ENCODE results near the gene OPCML.
"Not testable (repeated sequence)": the region's sequence is repeated elsewhere in the genome, so short reads cannot be mapped to it uniquely, and the experiment has no call there.

The OPCML gene

DNA sequence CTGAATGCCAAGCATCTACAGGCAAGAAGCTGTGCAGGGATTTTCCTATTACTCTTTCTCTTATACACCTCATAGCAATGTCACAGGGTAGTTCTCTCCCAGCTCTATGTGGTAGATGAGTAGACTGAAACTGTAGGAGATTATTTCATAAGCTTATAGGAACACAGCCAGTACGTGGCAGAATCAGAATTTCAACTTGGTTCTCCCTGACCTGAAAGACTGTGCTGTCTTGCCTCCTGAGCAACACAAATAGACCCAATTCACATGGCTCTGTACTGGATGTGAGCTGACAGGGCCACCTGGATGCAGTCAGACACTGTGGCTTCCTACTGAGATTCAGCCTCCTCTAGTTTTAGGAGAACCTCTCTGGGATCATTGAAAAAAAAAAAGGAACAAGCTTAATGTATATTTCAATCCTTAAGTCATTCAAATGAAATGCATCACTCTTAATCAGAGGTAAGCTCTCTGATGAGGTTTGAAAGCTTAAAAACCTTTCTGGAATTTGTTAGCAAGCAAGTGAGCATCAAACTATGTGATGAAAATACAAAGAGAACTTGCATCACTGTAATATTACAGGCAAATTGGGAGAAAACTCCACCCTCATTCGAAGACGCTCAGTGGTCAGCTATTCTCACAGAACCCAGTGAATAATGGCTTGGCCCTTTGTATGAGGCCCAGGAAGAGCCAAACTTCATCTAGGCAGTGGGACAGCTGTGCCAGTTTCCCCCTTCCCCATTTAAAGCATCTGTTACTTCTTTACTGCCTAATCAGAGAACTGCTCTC is 1122.5 kb downstream of the OPCML start:
- Histone ChIP-seq H3K27ac (ENCODE audit: low read depth, low read length) (no peak overlapping the region), H3K4me3 (ENCODE audit: low read depth, low read length) (no peak overlapping the region), H2AFZ (ENCODE audit: low read length, unreplicated experiment) (no peak overlapping the region), H3K4me1 (ENCODE audit: control insufficient read depth, insufficient read depth, low read length, unreplicated experiment) (no peaks in the 10 kb centered on the region), H3K27me3 (ENCODE audit: insufficient read depth, low read length) (no peaks in the 10 kb centered on the region), H3K79me2 (ENCODE audit: control insufficient read depth, insufficient read depth, low read length, unreplicated experiment) (no peaks in the 10 kb centered on the region), H3K36me3 (ENCODE audit: insufficient read depth, low read length) (no peaks in the 10 kb centered on the region)

DNA sequence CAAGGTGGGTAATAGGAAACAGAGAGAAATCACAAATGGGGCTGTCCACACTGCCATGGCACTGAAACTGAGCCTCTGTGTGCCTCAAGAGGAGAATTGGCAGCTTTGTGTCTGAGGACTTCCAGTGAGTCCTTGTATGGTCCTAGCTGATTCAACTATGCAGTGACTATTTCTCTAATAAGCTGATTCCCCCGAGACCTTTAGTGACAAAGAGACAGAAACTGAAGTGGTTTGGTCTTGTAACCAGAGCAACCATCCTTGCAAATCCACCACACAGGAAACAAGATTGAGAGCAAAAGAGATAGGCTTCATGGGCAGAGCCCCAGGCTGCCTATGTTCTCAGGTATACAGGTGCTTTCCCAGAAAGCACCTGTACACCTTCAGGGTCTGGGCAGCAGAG is 1123.4 kb downstream of the OPCML start:
- H3K36me3 ChIP-seq (ENCODE audit: insufficient read depth, low read length), result no peaks in the 10 kb centered on the region
- no peak overlapping the region for H2AFZ ChIP-seq (ENCODE audit: low read length, unreplicated experiment)
- no peaks in the 10 kb centered on the region for H3K79me2 ChIP-seq (ENCODE audit: control insufficient read depth, insufficient read depth, low read length, unreplicated experiment)
- H3K27ac ChIP-seq (ENCODE audit: low read depth, low read length), result no peak overlapping the region
- H3K4me3 ChIP-seq (ENCODE audit: low read depth, low read length), result no peak overlapping the region
- H3K27me3 ChIP-seq (ENCODE audit: insufficient read depth, low read length), result no peaks in the 10 kb centered on the region
- H3K4me1 ChIP-seq (ENCODE audit: control insufficient read depth, insufficient read depth, low read length, unreplicated experiment), result no peaks in the 10 kb centered on the region

DNA sequence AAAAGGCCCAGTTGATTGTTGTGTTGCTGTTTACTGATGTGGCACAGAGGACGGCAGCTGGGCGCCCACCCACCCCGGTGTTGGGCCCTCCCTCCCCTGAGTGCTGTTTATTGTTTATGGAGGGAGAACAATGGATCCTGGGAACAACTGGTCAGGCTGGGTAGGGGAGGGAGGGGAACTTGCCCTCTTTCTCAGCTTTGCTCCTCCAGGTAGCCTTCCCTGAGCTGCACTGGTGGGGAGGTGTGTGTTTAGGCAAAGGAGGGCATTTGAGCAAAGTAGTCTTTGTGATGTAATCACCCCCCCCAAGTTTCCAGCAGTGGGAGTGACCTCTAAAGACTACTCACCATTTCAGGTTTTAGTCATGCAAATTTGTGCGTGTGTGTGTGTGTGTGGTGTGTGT is 1126.6 kb downstream of the OPCML start:
- no peak overlapping the region for H2AFZ ChIP-seq (ENCODE audit: low read length, unreplicated experiment)
- no peaks in the 10 kb centered on the region for H3K27me3 ChIP-seq (ENCODE audit: insufficient read depth, low read length)
- H3K79me2 ChIP-seq (ENCODE audit: control insufficient read depth, insufficient read depth, low read length, unreplicated experiment), result no peaks in the 10 kb centered on the region
- no peak overlapping the region for H3K4me3 ChIP-seq (ENCODE audit: low read depth, low read length)
- H3K36me3 ChIP-seq (ENCODE audit: insufficient read depth, low read length), result no peaks in the 10 kb centered on the region
- H3K27ac ChIP-seq (ENCODE audit: low read depth, low read length), result no peak overlapping the region
- H3K4me1 ChIP-seq (ENCODE audit: control insufficient read depth, insufficient read depth, low read length, unreplicated experiment), result no peaks in the 10 kb centered on the region

DNA sequence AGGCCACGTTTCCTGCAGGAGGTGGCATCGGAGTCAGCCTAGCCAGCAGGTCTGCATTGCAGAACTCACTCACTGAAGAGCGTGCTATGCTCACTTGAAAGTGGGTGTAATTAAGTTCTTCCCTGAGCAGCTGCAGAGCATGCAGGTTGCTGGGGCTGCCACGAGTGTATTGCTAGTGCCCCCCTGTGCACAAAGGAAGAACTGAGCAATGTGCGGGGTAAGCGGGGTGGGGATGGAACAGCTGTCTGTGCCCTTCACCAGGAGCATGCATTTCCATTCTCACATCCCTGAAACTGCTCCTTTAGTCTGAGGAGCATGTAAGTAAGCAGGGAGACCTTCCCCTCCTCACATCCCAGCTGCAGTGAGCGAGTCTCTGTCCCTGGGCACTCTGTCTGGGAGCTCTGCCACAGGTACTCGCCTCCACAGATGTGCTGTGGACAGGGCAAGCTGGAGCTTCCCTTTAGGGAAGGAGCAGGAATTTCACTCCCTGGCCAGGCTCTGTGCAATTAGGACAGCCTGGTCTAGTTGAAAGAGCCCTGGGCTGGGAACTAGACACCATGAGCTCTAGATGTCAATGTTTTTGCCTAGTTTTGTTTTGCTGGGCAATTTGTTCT is 1130.1 kb downstream of the OPCML start:
- Histone ChIP-seq H3K79me2 (ENCODE audit: control insufficient read depth, insufficient read depth, low read length, unreplicated experiment) (no peaks in the 10 kb centered on the region), H3K27ac (ENCODE audit: low read depth, low read length) (no peak overlapping the region), H3K4me3 (ENCODE audit: low read depth, low read length) (no peak overlapping the region), H2AFZ (ENCODE audit: low read length, unreplicated experiment) (no peak overlapping the region), H3K36me3 (ENCODE audit: insufficient read depth, low read length) (no peaks in the 10 kb centered on the region), H3K27me3 (ENCODE audit: insufficient read depth, low read length) (no peaks in the 10 kb centered on the region), H3K4me1 (ENCODE audit: control insufficient read depth, insufficient read depth, low read length, unreplicated experiment) (no peaks in the 10 kb centered on the region)

DNA sequence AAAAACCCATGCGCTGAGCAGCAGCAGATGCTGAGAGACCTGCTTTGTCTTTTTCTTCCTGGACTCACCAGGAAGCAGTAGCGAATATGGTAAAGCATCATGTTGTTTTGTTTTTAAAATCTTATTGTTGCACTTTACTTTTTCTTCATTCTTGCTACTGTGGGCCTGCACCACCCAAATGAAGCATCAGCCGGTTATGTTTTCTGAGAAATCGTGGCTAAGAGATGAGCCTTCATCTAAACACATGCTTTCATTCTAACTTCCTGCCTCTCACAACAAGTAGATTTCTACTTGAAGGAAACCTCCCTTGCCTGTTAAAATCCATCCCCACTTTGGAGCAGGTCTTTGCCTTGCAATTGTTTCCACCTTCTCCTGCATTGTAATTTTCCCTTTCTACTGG is 1136.0 kb downstream of the OPCML start:
- no peaks in the 10 kb centered on the region for H3K36me3 ChIP-seq (ENCODE audit: insufficient read depth, low read length)
- H3K79me2 ChIP-seq (ENCODE audit: control insufficient read depth, insufficient read depth, low read length, unreplicated experiment), result no peaks in the 10 kb centered on the region
- no peak overlapping the region for H3K27ac ChIP-seq (ENCODE audit: low read depth, low read length)
- no peaks in the 10 kb centered on the region for H3K27me3 ChIP-seq (ENCODE audit: insufficient read depth, low read length)
- H2AFZ ChIP-seq (ENCODE audit: low read length, unreplicated experiment), result no peak overlapping the region
- no peak overlapping the region for H3K4me3 ChIP-seq (ENCODE audit: low read depth, low read length)
- no peaks in the 10 kb centered on the region for H3K4me1 ChIP-seq (ENCODE audit: control insufficient read depth, insufficient read depth, low read length, unreplicated experiment)

DNA sequence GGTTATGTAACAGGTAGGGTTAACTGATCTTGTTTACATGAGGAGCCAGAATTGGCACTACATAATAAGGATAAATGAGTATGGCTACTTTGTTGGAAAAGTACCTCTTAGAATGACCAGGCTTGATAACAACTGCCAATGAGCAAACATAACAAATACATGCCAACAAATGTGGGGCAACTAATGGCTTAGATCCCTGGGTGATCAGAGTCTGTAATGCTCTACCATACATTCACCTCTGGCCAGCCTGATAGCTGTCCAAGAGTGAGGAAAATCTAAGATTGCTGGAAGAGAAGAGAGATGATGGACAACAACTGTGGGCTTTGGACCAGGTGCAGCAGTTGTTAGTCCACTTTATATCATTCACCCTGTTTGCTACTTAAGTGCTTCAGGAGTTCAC is 1136.9 kb downstream of the OPCML start:
- Histone ChIP-seq H3K27me3 (ENCODE audit: insufficient read depth, low read length) (no peaks in the 10 kb centered on the region), H3K4me3 (ENCODE audit: low read depth, low read length) (no peak overlapping the region)

DNA sequence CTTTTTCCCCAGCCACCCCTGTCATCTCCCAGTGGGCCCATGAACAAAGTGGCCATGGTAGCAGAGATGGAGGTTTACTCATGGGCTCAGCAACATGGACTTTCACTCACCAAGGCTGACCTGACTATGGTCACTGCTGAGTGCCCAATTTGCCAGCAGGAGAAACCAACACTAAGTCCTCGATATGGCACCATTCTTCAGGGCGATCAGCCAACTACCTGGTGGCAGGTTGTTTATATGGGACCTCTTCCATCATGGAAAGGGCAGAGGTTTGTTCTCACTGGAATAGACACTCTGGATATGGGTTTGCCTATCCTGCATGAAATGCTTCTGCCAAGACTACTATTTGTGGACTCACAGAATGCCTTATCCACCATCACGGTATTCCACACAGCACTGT is 1152.8 kb downstream of the OPCML start:
- no peaks in the 10 kb centered on the region for H3K27me3 ChIP-seq (ENCODE audit: insufficient read depth, low read length)
- H3K27ac ChIP-seq (ENCODE audit: low read depth, low read length), result no peak overlapping the region
- no peak overlapping the region for H2AFZ ChIP-seq (ENCODE audit: low read length, unreplicated experiment)
- no peaks in the 10 kb centered on the region for H3K36me3 ChIP-seq (ENCODE audit: insufficient read depth, low read length)
- no peak overlapping the region for H3K4me3 ChIP-seq (ENCODE audit: low read depth, low read length)
- no peaks in the 10 kb centered on the region for H3K79me2 ChIP-seq (ENCODE audit: control insufficient read depth, insufficient read depth, low read length, unreplicated experiment)
- H3K4me1 ChIP-seq (ENCODE audit: control insufficient read depth, insufficient read depth, low read length, unreplicated experiment), result no peaks in the 10 kb centered on the region

More for the DNA sequence above, 1136.9 kb downstream of the OPCML start:
- Histone ChIP-seq H3K79me2 (ENCODE audit: control insufficient read depth, insufficient read depth, low read length, unreplicated experiment) (no peaks in the 10 kb centered on the region), H3K36me3 (ENCODE audit: insufficient read depth, low read length) (no peaks in the 10 kb centered on the region), H3K4me1 (ENCODE audit: control insufficient read depth, insufficient read depth, low read length, unreplicated experiment) (no peaks in the 10 kb centered on the region), H3K27ac (ENCODE audit: low read depth, low read length) (no peak overlapping the region), H2AFZ (ENCODE audit: low read length, unreplicated experiment) (no peak overlapping the region)

DNA sequence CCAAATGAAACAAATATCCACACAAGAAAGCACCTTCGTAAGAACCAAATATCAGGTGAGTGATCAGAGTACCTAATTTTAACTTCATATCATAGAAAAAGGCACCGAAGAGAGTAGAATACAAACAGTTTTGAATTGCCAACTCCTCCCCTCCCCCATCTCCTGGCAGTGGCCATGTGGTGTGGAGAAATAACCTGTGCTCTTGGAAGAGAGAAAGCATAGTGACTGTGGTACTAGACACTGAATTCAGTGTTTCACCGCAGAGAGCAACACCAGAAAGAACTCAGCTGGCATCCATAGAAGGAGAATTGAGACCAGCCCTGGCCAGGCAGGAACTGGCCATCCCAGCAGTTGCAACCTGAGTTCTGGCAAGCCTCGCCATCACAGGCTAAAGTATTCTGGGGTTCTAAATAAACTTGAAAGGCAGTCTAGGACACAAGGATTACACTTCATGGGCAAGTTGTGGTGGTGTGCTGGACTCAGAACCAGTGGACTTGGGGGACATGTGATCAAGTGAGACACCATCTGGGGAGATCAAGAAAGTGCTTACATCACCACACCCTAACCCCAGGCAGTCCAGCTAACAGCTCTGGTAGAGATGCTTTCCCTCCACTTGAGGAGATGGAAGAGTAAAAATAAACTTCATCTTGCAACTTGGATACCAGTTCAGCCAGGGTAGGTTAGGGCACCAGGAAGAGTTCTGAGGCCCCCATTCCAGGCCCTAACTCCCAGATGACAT is 1158.7 kb downstream of the OPCML start:
- H3K27ac ChIP-seq (ENCODE audit: low read depth, low read length), result no peak overlapping the region
- H3K4me3 ChIP-seq (ENCODE audit: low read depth, low read length), result no peak overlapping the region
- no peaks in the 10 kb centered on the region for H3K79me2 ChIP-seq (ENCODE audit: control insufficient read depth, insufficient read depth, low read length, unreplicated experiment)
- H3K4me1 ChIP-seq (ENCODE audit: control insufficient read depth, insufficient read depth, low read length, unreplicated experiment), result no peaks in the 10 kb centered on the region
- H2AFZ ChIP-seq (ENCODE audit: low read length, unreplicated experiment), result no peak overlapping the region
- H3K36me3 ChIP-seq (ENCODE audit: insufficient read depth, low read length), result no peaks in the 10 kb centered on the region
- no peaks in the 10 kb centered on the region for H3K27me3 ChIP-seq (ENCODE audit: insufficient read depth, low read length)

DNA sequence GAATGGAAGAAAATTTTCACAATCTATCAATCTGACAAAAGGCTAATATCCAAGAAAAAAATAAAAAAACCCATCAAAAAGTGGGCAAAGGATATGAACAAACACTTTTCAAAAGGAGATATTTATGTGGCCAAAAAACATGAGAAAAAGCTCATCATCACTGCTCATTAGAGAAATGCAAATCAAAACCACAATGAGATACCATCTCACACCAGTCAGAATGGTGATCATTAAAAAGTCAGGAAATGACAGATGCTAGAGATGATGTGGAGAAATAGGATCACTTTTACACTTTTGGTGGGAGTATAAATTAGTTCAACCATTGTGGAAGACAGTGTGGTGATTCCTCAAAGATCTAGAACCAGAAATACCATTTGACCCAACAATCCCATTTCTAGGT is 1162.2 kb downstream of the OPCML start:
- not testable (repeated sequence) for H3K4me1 ChIP-seq (ENCODE audit: control insufficient read depth, insufficient read depth, low read length, unreplicated experiment); H2AFZ ChIP-seq (ENCODE audit: low read length, unreplicated experiment); H3K27ac ChIP-seq (ENCODE audit: low read depth, low read length); H3K79me2 ChIP-seq (ENCODE audit: control insufficient read depth, insufficient read depth, low read length, unreplicated experiment); H3K4me3 ChIP-seq (ENCODE audit: low read depth, low read length); H3K36me3 ChIP-seq (ENCODE audit: insufficient read depth, low read length); H3K27me3 ChIP-seq (ENCODE audit: insufficient read depth, low read length)

DNA sequence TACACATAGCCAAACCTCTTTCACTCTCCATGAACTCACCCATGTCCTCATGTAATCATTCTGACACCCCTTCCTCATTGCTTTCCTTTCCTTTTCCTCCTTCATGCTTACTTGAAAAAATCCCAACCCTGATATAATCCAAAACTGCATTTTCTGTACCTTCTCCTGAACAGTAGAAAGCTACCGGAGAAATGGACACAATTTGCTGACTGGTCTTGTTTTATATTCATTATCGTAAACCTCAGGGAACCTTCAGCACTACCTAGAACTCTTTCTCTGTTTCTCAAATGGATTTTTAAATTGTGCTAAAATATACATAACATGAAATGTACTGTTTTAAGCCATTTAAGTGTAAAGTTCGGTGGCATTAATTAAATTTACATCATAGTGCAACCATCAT is 1165.0 kb downstream of the OPCML start:
- no peaks in the 10 kb centered on the region for H3K36me3 ChIP-seq (ENCODE audit: insufficient read depth, low read length)
- no peak overlapping the region for H2AFZ ChIP-seq (ENCODE audit: low read length, unreplicated experiment)
- H3K27me3 ChIP-seq (ENCODE audit: insufficient read depth, low read length), result no peaks in the 10 kb centered on the region
- no peaks in the 10 kb centered on the region for H3K4me1 ChIP-seq (ENCODE audit: control insufficient read depth, insufficient read depth, low read length, unreplicated experiment)
- H3K79me2 ChIP-seq (ENCODE audit: control insufficient read depth, insufficient read depth, low read length, unreplicated experiment), result no peaks in the 10 kb centered on the region
- no peak overlapping the region for H3K27ac ChIP-seq (ENCODE audit: low read depth, low read length)
- H3K4me3 ChIP-seq (ENCODE audit: low read depth, low read length), result no peak overlapping the region

DNA sequence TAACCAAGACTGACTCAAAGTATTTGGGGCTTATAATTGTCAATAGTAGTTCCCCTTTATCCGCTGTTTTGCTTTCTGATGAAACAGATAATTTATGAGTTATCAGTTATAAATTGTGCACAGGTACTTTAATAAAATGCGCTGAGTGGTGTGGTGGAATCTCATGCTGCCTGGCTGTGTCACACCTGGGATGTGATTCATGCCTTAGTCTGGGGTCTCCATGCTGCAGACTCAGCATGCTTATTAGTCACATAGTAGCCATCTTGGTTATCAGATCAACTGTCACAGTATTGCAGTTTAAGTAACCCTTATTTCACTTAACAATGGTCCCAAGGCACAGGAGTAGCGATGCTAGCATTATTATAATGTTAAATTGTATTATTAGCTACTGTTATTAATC is 1166.7 kb downstream of the OPCML start:
- Histone ChIP-seq H3K36me3 (ENCODE audit: insufficient read depth, low read length) (no peaks in the 10 kb centered on the region), H3K27ac (ENCODE audit: low read depth, low read length) (no peak overlapping the region), H2AFZ (ENCODE audit: low read length, unreplicated experiment) (no peak overlapping the region), H3K4me1 (ENCODE audit: control insufficient read depth, insufficient read depth, low read length, unreplicated experiment) (no peaks in the 10 kb centered on the region), H3K79me2 (ENCODE audit: control insufficient read depth, insufficient read depth, low read length, unreplicated experiment) (no peaks in the 10 kb centered on the region), H3K27me3 (ENCODE audit: insufficient read depth, low read length) (no peaks in the 10 kb centered on the region), H3K4me3 (ENCODE audit: low read depth, low read length) (no peak overlapping the region)
